GM20000 (cell line): ENCODE data around the gene ARL15.

Experiments used
- DNase-seq: peaks from one replicate; pipeline ENCODE4 v3.0.0; 2012; ENCODE audit warnings: low spot score
- CTCF ChIP-seq: IDR thresholded peaks from 2 replicates; pipeline ENCODE4 v1.5.1; 2012; ENCODE audit warnings: mild to moderate bottlenecking, control low read depth; ENCODE audit errors: extremely low read depth, missing control alignments

The ARL15 gene

GRCh38 chr5:53963958-53964357 is 346.4 kb downstream of the ARL15 start:
- no peak for TF ChIP-seq CTCF
- DNase-seq: no peak

GRCh38 chr5:53962306-53962705 is 348.1 kb downstream of the ARL15 start:
- no peak for DNase-seq
- TF ChIP-seq CTCF: no peak

- TF ChIP-seq CTCF: no peak
- DNase-seq: no peak
Measured at GRCh38 chr5:53956632-53957031, 353.7 kb downstream of the ARL15 start.

- no peak for TF ChIP-seq CTCF
- DNase-seq: no peak
Measured at GRCh38 chr5:53956196-53956595, 354.2 kb downstream of the ARL15 start.

- DNase-seq: no peak
- no peak for TF ChIP-seq CTCF
Measured at GRCh38 chr5:53950621-53951020, 359.8 kb downstream of the ARL15 start.

- TF ChIP-seq CTCF: no peak
- no peak for DNase-seq
Measured at GRCh38 chr5:53948598-53948997, 361.8 kb downstream of the ARL15 start.

GRCh38 chr5:53946405-53947100 is 363.8 kb downstream of the ARL15 start:
- no peak for TF ChIP-seq CTCF
- DNase-seq: no peak
